Esophagus squamous epithelium (tissue), 5 donors: Measurements from ENCODE around the gene AARSD1. TPM values are rescaled to one million over a fixed set of nuclear protein-coding genes. Genes with fewer than 3 reads are reported as not detected.
"Not testable (repeated sequence)": the region's sequence is repeated elsewhere in the genome, so short reads cannot be mapped to it uniquely, and the experiment has no call there.

Source experiments
- DNase-seq: peaks from one replicate; lab custom pipeline; 2025; lab: John Stamatoyannopoulos, UW
- H3K27ac ChIP-seq, 4 donors: fragments of 200-600 bp; sonication (generic); one replicate each; pipeline ENCODE4 v1.5.1; 2016 to 2019; ENCODE audit warnings: mild to moderate bottlenecking in 1 of 4
- H3K27me3 ChIP-seq, 4 donors: fragments of 200-600 bp; sonication (generic); 1 replicate in 3 of 4; 2 replicates in 1 of 4; pipeline versions ENCODE4 v1.5.1 to v1.6.0; 2017 to 2021; ENCODE audit warnings: antibody characterized with exemption in 1 of 4
- H3K36me3 ChIP-seq, 3 donors: fragments of 200-600 bp; sonication (generic); one replicate each; pipeline ENCODE4 v1.5.1; 2016 to 2019
- H3K4me1 ChIP-seq, 3 donors: fragments of 200-600 bp; sonication (generic); one replicate each; pipeline ENCODE4 v1.5.1; 2017 to 2019
- H3K4me3 ChIP-seq, 4 donors: fragments of 200-600 bp; sonication (generic); 1 replicate in 3 of 4; 2 replicates in 1 of 4; pipeline ENCODE4 v1.5.1; 2016 to 2019; ENCODE audit warnings: mild to moderate bottlenecking in 2 of 4, moderate library complexity in 1 of 4
- H3K9me3 ChIP-seq, 3 donors: fragments of 200-600 bp; sonication (generic); one replicate each; pipeline ENCODE4 v1.5.1; 2016 to 2019
- POLR2A ChIP-seq, 4 donors: fragments of 450-650 bp; IDR thresholded peaks; one replicate each; pipeline ENCODE4 v1.6.1; 2017; ENCODE audit warnings: antibody characterized with exemption in 4 of 4, mild to moderate bottlenecking in 4 of 4, moderate library complexity in 3 of 4
- WGBS, 2 donors: methylation state at CpG; one replicate each; pipeline ENCODE4 v1.1.5; 2018; 5-methylcytosine and 5-hydroxymethylcytosine counted together
- intact Hi-C: fragments of 100-400 bp; cut with DNase I; formaldehyde crosslinking; loops from one replicate; pipeline ENCODE4 v1.15.0; 2022
- total RNA-seq, 4 donors: library from RNA; depleted of rRNA; stranded (reverse); fragments of >200 nt; gene quantifications; one replicate each; pipeline ENCODE4 v1.1.0, GENCODE V29; 2016
- TF ChIP-seq, protein P1 (sequence below), 6 experiments: fragments of 450-650 bp in 4 of 6; fragments of 200-600 bp in 2 of 6; sonication (generic) in 2 of 6; IDR thresholded peaks; one replicate each; pipeline ENCODE4 v1.5.1; 2016 to 2019; ENCODE audit warnings: antibody characterized with exemption in 6 of 6, mild to moderate bottlenecking in 4 of 6, moderate library complexity in 4 of 6
- donor health status: DM: yes; HTN: yes; CAD: no.

AARSD1 gene
- total RNA-seq, 4 donors from 2014 or later = 14.2 to 25.9 (median 22.6) TPM

DNA sequence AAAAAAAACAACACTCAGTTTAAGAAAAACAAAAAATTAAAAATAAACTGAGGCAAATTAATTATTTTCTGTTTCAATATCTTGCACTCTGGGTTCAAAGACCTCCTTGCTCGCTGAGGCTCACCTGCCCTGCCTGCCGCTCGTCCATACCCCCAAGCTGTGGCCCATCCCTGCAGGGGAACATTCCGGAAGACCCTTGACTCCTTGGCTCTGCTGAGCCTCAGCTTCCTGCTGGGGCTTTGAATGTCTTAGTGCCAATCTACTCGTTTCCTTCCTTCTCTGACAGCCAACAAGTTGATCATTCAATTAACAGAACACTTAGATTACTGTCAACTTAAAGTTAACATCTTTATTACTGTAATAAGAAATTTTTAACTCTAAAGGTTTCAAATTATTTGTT is 39.4 kb downstream of the AARSD1 start:
- Histone ChIP-seq H3K4me1 (peaks cover 8 to 44% (median 27%) of the 10 kb centered on the region in 3 donors), H3K27ac (no peak overlapping the region), H3K36me3 (no peaks in the 10 kb centered on the region), H3K4me3 (no peak overlapping the region), H3K9me3 (no peaks in the 10 kb centered on the region), H3K27me3 (no peaks in the 10 kb centered on the region)
- TF ChIP-seq POLR2A (IDR thresholded peaks at IDR 0.05) = no peak
- TF ChIP-seq, protein P1, sequence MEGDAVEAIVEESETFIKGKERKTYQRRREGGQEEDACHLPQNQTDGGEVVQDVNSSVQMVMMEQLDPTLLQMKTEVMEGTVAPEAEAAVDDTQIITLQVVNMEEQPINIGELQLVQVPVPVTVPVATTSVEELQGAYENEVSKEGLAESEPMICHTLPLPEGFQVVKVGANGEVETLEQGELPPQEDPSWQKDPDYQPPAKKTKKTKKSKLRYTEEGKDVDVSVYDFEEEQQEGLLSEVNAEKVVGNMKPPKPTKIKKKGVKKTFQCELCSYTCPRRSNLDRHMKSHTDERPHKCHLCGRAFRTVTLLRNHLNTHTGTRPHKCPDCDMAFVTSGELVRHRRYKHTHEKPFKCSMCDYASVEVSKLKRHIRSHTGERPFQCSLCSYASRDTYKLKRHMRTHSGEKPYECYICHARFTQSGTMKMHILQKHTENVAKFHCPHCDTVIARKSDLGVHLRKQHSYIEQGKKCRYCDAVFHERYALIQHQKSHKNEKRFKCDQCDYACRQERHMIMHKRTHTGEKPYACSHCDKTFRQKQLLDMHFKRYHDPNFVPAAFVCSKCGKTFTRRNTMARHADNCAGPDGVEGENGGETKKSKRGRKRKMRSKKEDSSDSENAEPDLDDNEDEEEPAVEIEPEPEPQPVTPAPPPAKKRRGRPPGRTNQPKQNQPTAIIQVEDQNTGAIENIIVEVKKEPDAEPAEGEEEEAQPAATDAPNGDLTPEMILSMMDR (IDR thresholded peaks at IDR 0.05) = no peak
- WGBS, 2 donors = 33 to 56% methylated on average over 5 of the region's 5 CpGs
- intact Hi-C loops = no loop called here
- DNase-seq = no peak

DNA sequence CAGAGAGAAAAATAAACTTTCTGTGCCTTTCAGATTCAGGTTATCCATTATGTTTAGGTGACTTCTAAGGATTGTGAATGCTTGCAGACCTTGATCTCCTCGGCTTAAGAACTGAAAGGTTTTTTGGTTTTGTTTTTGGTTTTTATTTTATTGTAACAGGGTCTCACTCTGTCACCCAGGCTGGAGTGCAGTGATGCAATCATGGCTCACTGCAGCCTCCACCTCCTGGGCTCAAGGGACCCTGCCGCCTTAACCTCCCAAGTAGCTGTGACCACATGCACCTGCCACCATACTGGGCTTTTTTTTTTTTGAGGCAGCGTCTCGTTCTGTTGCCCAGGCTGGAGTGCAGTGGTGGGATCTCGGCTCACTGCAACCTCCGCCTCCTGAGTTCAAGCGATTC is 40.8 kb downstream of the AARSD1 start:
- H3K9me3 ChIP-seq, intact Hi-C loops, H3K27me3 ChIP-seq, H3K36me3 ChIP-seq, DNase-seq, H3K4me3 ChIP-seq: not testable (repeated sequence)
- Histone ChIP-seq H3K27ac (peak overlapping the region in 2 of 4 donors; percentile 27 to 59), H3K4me1 (peaks cover 3 to 31% (median 19%) of the 10 kb centered on the region in 3 donors)
- WGBS, 2 donors = 81 to 82% methylated on average over 7 of the region's 7 CpGs

- DNase-seq = no peak
- TF ChIP-seq, protein P1 (IDR thresholded peaks at IDR 0.05) = no peak
- no peak for TF ChIP-seq POLR2A (IDR thresholded peaks at IDR 0.05)
- H3K36me3 ChIP-seq = no peaks in the 10 kb centered on the region
- H3K27ac ChIP-seq = peak overlapping the region in 3 of 4 donors; percentile 27 to 59 (median 37)
- 46 to 73% methylated on average over 7 of the region's 7 CpGs for WGBS, 2 donors
- H3K4me3 ChIP-seq = no peak overlapping the region
- H3K4me1 ChIP-seq = peaks cover 0 to 27% (median 17%) of the 10 kb centered on the region in 3 donors
- H3K9me3 ChIP-seq = no peaks in the 10 kb centered on the region
- H3K27me3 ChIP-seq = no peaks in the 10 kb centered on the region
- intact Hi-C loops = no loop called here
Measured at GRCh38 chr17:42922294-42922693, 42.0 kb downstream of the AARSD1 start.

GRCh38 chr17:42920922-42921321 is 43.3 kb downstream of the AARSD1 start:
- no peaks in the 10 kb centered on the region for H3K27me3 ChIP-seq
- H3K9me3 ChIP-seq = no peaks in the 10 kb centered on the region
- peaks cover 0 to 27% (median 17%) of the 10 kb centered on the region in 3 donors for H3K4me1 ChIP-seq
- WGBS, 2 donors = 15 to 46% methylated on average over 3 of the region's 3 CpGs
- intact Hi-C loops = no loop called here
- TF ChIP-seq, protein P1 (IDR thresholded peaks at IDR 0.05) = no peak
- TF ChIP-seq POLR2A (IDR thresholded peaks at IDR 0.05) = no peak
- peak overlapping the region in 3 of 4 donors; percentile 27 to 69 (median 59) for H3K27ac ChIP-seq
- H3K36me3 ChIP-seq = no peaks in the 10 kb centered on the region
- no peak overlapping the region for H3K4me3 ChIP-seq
- no peak for DNase-seq

- H3K27ac ChIP-seq = peak overlapping the region in 2 of 4 donors; percentile 21 to 59
- TF ChIP-seq POLR2A (IDR thresholded peaks at IDR 0.05) = no peak
- TF ChIP-seq, protein P1 (IDR thresholded peaks at IDR 0.05) = no peak
- no peaks in the 10 kb centered on the region for H3K36me3 ChIP-seq
- no peaks in the 10 kb centered on the region for H3K27me3 ChIP-seq
- H3K9me3 ChIP-seq = no peaks in the 10 kb centered on the region
- whole genome bisulfite sequencing, 2 donors = 76 to 94% methylated on average over 7 to 10 of the region's 10 CpGs
- DNase-seq = no peak
- no peak overlapping the region for H3K4me3 ChIP-seq
- intact Hi-C loops = no loop called here
- H3K4me1 ChIP-seq = peaks cover 0 to 27% (median 17%) of the 10 kb centered on the region in 3 donors
Measured at GRCh38 chr17:42920106-42920900, 44.0 kb downstream of the AARSD1 start.

DNA sequence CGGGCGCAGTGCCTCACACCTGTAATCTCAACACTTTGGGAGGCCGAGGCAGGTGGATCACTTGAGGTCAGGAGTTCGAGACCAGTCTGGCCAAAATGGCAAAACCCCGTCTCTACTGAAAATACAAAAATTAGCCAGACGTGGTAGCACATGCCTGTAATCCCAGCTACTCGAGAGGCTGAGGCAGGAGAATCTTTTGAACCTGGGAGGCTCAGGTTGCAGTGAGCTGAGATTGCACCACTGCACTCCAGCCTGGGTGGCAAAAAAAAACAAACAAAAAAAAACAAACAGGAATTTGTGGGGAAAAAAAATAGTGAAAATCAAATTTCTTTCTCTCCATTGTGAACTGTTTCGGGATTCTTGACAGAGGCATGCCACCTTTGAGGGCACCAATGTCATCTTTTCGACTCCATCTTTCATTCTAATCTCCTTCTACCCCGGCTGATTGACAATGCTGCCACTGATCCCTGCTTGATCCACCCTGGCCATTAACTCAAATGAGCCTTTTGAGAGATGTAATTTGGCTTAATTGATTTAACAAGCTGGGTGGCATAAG is 44.7 kb downstream of the AARSD1 start:
- H3K27ac ChIP-seq, H3K27me3 ChIP-seq, H3K9me3 ChIP-seq, intact Hi-C loops, H3K4me3 ChIP-seq, DNase-seq, H3K36me3 ChIP-seq: not testable (repeated sequence)
- peaks cover 0 to 27% (median 17%) of the 10 kb centered on the region in 3 donors for H3K4me1 ChIP-seq
- 81 to 86% methylated on average over 8 to 10 of the region's 10 CpGs for WGBS, 2 donors
